GM03348 (cell line): Measurements from ENCODE around the gene ITGB3.
"Not testable (repeated sequence)": the region's sequence is repeated elsewhere in the genome, so short reads cannot be mapped to it uniquely, and the experiment has no call there.

Experiments used
- DNase-seq: peaks from one replicate; pipeline ENCODE4 v3.0.0; 2012; ENCODE audit warnings: low spot score

Gene ITGB3

GRCh38 chr17:47244697-47245096 is 8.9 kb upstream of the ITGB3 start:
- no peak for DNase-seq

DNA sequence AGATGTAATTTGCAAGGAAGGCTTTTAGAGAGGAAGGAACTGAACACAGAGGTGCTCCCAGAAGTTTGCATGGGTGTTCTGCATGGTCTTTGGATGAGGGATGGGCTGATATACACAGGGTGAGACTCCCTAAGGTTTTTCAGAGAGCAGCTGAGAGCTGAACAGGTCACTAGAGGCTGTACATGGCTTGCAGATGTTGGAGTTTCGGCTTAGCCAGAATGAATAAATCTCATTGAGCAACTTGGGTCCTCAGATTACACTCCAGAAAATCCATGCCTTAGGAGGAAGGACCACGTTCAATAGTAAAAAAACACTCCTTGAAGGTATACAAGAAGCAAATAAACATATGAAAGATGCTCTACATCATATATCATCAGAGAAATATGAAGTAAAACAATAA is 7.5 kb upstream of the ITGB3 start:
- DNase-seq, result no peak

- DNase-seq, result no peak
These were observed 2.8 kb upstream of the ITGB3 start for GRCh38 chr17:47250855-47251254.

GRCh38 chr17:47251421-47251940 is 2.1 kb upstream of the ITGB3 start:
- no peak for DNase-seq

DNA sequence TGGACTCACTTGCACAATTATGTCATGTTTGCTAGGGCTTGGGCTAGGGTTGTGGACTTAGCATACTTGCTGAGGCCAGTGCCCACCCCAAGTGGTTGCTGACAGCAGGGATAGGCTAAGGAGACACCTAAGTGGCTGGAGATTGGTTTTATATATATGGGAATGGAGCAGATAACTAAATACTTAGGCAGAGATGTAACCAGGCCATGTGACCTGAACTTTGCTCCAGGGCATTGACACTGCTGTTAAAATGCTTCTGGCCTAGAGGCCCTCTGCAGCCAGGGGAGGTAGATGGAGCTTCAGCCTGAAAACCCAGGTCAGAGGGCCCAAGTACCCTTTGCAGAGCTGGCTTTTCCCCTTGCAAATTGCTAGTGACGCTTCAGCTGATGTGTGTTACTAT is 1.4 kb upstream of the ITGB3 start:
- DNase-seq, result no peak

- DNase-seq, result no peak
These were observed 688 bp upstream of the ITGB3 start for GRCh38 chr17:47252766-47253512.

GRCh38 chr17:47254403-47254943 is 846 bp downstream of the ITGB3 start:
- no peak for DNase-seq

- DNase-seq, result peak; percentile 83
These were observed 4.2 kb downstream of the ITGB3 start for GRCh38 chr17:47257651-47258339.

DNA sequence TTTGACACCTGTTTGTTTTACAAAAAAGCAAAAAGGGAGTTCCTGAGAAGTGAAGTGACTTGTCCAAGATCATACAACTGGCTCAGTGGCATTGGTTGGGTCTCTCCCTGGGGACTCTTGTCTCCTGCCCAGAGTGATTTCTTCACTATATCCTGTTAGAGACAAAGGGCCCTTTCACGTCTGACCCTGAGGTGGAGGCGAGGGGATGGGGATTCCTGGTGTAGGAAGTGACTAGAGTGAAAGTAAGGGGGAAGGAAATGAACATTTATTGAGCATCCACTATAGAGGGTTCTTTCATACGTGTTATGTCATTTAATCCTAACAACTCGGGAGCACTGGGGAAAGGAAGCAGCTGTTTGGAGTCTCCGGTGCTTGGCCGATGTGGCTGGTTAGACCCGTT is 9.0 kb downstream of the ITGB3 start:
- DNase-seq, result no peak

GRCh38 chr17:47264166-47264565 is 10.5 kb downstream of the ITGB3 start:
- DNase-seq, result no peak

- DNase-seq, result no peak
These were observed 12.4 kb downstream of the ITGB3 start for GRCh38 chr17:47265983-47266541.

DNA sequence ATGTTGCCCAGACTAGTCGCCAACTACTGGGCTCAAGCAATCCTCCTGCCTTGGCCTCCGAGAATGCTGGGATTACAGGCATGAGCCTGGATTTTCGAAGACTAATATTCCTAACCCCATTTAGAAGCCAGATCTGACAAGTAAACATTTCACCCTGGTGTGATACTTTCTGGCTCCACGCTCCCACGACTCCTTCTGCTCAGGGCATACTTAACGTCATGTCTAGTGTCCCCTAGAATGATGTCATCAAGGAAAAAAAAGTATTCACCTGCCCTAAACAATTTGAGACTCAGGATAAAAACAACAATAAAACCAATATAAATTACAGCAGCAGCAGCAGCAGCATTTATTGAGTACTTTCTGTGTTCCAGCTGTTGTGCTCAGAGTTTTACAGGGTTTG is 13.2 kb downstream of the ITGB3 start:
- DNase-seq, result no peak

GRCh38 chr17:47267354-47267828 is 13.8 kb downstream of the ITGB3 start:
- DNase-seq, result peak; percentile 70

DNA sequence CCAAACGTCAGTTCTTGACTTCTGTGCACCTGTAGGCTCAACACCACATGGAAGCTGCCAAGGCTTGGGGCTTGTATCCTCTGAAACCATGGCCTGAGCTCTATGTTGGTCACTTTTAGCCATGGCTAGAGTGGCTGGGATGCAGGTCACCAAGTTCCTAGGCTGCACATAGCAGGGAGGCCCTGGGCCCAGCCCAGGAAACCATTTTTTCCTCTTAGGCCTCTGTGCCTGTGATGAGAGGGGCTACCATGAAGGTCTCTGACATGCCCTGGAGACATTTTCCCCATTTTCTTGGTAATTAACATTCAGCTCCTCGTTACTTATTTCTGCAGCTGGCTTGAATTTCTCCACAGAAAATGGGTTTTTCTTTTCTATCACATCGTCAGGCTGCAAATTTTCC is 15.3 kb downstream of the ITGB3 start:
- DNase-seq, result not testable (repeated sequence)

- DNase-seq, result not testable (repeated sequence)
These were observed 16.1 kb downstream of the ITGB3 start for GRCh38 chr17:47269561-47270280.

- no peak for DNase-seq
These were observed 17.5 kb downstream of the ITGB3 start for GRCh38 chr17:47270946-47271705.

DNA sequence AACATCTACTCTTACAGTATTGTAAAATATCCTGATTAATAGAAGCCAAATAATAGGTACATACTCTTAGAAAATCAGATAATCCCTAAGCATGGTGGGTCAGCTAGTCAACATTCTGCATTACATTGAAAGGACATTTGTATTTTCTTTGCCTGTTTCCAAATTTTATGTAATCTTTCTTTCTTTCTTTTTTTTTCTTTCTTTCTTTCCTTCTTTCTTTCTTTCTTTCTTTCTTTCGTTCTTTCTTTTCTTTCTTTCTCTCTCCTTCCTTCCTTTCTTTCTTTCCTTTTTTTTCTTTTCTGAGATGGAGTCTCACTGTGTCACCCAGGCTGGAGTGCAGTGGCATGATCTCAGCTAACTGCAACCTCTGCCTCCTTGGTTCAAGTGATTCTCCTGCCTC is 18.9 kb downstream of the ITGB3 start:
- DNase-seq, result no peak

DNA sequence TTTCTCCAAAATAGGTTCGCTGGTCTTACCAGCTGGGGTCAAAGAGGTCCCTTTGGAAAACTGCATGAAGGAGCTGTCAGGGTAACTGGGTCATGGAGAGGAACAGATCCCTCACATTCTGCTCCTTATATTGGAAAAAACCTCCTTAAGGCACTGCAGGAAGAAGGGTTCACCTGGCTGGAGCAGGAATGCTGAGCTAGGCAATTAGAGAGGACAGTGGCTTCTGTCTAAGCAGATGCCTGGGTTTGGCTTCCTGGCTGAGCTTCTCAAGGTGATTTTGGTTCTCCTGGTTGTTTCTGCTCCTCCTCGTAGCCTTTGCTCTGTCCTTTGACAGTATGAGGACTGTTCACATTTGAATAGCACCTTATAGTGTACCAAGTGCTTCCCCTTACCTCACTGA is 19.6 kb downstream of the ITGB3 start:
- no peak for DNase-seq

GRCh38 chr17:47274319-47275069 is 20.9 kb downstream of the ITGB3 start:
- DNase-seq, result no peak

DNA sequence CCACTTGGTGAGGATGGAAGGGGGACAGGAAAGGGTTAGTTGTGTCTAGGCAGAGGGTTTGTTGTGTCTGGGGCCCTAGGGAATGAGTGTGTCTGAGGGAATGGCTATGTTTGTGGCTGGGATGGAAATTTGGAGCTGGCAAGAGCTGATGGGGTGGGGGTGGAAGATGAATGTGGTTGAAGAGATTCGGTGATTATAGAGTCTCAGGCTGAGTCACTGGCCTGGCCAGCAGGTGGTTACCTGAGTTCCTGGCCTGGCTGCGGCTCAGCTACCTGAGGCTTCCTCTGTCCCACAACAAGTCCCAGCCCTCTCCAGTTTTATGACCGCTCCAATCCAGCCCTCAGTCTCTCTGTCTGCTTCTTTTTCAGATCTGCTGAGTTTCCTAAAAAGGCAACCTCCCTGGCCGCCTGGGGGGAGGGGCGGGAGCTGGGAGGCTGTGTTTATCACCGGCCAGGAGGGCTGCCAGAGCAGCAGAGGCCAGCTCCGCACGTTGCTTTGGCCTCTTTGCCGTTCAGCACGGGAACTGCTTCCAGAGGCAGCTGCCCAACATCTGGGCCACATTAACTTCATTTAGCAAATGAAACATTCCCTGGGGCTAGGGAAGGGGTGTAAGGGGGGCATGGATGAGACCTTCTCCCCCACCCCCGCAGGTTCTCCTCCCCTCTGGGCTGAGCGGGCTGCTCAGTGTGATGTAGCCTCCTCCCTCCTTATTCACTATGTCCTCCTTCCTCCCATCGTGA is 21.8 kb downstream of the ITGB3 start:
- peak; percentile 85 for DNase-seq
